ENCODE data around the gene PRKACB.
"Not testable (repeated sequence)": the region's sequence is repeated elsewhere in the genome, so short reads cannot be mapped to it uniquely, and the experiment has no call there.

PRKACB gene

DNA sequence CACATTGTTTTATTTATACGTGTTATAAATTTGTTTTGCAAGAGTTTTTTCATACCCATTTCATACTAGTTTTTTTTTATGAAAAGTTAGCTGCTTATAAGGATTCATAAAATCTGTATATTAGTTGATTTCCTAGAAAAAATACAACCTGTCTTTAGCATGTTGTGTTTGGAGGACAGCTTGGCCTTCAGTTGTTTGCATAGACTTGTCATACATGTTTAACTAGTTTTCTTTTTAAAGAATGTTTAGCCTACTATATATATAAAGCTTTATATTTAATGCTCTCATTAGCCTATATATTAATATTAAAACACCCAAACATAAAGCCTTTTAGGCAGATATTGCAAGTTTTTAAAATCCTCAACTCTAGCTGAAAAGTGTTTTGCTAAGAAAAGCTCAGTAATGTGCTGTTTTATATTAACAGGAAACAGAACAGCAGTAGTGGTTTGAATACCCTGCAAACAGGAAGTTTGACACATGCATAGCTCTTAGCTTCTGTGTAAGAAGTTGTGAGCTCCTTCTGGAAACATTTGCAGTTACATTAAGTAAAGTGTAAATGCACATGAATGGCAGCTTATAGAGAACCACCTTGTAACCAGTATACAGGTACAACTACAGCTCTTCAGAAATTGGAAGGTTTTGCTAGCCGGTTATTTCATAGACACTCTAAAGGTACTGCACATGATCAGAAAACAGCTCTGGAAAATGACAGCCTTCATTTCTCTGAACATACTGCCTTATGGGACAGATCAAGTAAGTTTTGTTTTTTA, at the start of gene PRKACB:
PRKACB (plus strand) TSS at position 476 of the 770 bp plus-strand sequence; CDS start at position 567, 91 bp downstream.
- peak in 1 of 2 experiments; percentile 28 for DNase-seq

DNA sequence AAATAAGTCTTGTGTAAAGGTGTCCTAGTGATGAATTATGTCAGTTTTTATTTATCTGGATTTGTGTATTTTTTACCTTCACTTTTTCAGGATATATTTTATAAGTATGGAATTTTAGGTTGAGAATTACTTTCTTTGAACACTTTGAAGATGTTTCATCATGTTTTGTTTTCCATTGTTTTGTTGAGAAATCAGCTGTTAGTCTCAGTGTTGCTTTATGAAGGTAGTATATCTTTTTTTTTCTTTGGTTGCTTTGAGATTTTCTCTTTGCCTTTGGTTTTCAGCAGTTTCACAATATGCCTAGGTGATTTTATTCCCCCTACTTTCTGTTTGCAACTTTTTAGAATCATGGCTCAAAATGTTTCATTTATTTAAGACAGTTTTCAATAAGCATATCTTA, 48.8 kb upstream of the PRKACB start:
- DNase-seq, result no peak

- DNase-seq, result no peak
Observed at GRCh38 chr1:84096176-84096575, 47.9 kb upstream of the PRKACB start.

- DNase-seq, result no peak
Observed at GRCh38 chr1:84101204-84101603, 42.9 kb upstream of the PRKACB start.

DNA sequence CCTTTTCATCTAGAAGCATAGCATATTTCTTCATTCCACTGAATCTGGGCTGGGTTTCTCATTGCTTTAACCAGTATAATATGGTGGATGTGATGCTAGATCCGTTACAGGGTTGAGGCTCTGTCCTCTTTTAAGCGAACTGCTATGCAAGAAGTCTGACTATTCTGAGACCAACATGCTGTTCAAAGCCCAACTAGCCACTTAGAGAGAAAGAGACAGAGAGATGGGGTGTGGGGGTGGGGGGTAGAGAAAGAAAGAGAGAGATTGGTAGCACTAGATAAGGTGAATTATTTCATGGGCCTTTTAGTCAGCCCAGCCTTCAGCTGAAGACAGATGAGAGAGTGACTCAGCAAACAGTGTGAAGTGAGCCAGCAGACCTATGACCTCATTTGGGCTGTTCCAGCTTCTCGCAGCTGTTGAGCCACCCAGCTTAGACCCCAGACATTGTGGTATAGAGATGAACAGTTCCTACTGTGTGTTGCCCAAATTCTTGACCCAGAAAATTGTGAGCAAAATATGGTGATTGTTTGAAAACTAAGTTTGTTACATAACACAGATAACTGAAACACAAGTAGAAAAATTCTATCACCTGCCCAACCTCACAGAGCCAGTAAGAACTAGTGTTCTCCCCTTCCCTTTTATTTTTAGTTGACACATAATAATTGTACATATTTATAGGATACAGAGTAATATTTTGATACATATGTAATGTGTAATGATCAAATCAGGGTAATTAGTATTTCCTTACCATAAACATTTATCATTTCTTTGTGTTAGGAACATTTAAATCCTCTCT, 40.7 kb upstream of the PRKACB start:
- DNase-seq, result peak in 1 of 2 experiments; percentile 18

DNA sequence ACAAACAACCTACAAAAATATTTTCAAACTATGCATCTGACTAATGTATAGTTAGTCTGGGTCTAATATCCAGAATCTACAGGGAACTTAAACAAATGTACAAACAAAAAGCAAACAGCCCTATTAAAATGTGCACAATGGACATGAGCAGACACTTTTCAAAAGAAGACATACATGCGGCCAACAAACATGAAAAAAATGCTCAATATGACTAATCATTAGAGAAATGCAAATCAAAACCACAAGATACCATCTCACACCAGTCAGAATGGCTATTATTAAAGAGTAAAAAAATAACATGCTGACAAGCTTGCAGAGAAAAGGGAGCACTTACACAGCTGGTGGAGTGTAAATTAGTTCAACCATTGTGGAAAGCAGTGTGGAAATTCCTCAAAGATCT, 36.5 kb upstream of the PRKACB start:
- not testable (repeated sequence) for DNase-seq

DNA sequence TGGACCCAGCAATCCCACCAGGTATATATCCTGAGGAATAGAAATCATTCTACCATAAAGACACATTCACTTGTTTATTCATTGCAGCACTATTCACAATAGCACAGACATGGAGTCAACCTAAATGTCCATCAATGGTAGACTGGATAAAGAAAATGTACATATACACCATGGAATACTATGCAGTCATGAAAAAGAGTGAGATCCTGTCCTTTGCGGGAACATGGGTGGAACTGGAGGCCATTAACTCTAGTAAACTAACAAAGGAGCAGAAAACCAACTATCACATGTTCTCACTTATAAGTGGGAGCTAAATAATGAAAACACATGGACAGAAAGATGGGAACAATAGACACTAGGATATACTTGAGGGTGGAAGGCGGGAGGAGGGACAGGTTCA, 36.1 kb upstream of the PRKACB start:
- no peak for DNase-seq

DNA sequence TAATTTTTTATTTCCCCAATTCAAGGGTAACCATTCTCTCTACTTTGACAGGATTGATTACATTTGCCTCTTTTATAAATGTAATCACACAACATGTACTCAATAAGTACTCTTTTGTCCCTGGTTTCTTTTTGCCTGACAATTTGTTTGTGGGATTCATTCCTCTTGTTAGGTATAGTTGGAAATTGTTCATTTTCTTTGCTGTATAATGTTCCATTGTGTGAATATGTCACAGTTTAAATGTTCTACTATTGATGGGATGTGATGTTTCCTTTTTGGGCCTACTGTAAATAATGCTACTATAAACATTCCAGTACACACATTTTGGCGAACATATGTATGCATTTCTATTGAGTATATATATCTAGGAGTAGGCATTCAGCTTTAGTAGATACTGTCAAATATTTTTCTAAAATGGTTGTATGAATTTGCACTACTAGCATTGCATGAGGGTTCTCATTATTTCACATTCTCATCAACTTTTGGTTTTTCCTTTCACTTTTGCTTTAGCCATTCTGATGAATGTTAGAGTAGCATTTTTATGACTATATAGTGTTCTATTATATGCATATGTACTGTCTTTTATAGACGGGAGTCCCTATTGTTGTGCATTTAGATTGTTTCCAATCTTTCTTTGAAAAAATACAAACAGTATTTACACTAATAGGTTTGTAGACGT, 35.0 kb upstream of the PRKACB start:
- no peak for DNase-seq

GRCh38 chr1:84110629-84111028, 33.4 kb upstream of the PRKACB start:
- DNase-seq, result no peak

- DNase-seq, result no peak
Observed at GRCh38 chr1:84116558-84116957, 27.5 kb upstream of the PRKACB start.

DNA sequence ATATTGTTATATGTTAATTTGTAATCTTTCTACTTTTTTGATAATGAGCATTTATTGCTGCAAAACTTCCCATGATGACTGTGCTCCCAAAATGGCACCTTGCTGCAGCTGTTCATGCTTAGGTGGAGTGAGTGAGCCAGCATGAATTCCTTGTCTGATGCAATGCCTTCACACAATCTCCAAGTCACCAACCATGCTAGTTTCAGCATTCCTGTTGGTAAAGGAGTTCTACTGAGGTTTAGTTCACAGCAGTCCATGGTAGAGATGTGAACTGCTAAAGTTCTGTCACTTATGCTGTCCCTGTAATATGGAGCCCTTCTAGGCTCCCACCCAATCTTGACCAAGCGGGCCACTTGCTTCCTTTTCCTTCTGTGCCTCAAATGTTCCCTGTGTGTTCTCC, 26.2 kb upstream of the PRKACB start:
- no peak for DNase-seq

- no peak for DNase-seq
Observed at GRCh38 chr1:84121360-84121759, 22.7 kb upstream of the PRKACB start.

- DNase-seq, result peak; percentile 35 to 71
Observed at GRCh38 chr1:84122780-84123382, 21.2 kb upstream of the PRKACB start.

DNA sequence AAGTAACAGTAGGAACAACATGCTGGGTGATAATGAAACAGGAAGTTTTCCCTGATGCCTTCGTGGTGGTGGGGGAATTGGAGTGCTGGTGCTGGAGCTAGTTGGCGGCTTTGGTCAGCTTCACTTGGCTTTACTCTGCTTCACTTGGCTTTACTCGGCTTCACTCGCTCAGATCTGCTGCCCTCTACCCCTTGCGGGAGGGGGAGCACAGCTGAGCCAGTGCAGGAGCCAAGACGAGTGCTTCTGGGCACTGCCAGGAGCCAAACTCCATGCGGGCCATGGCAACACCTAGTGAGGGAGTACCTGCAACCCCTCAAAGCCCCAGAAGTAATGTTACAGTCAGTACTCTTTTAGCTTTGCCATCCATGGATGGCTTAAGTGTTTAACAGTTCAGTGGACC, 10.6 kb upstream of the PRKACB start:
- DNase-seq, result no peak

GRCh38 chr1:84135341-84135740, 8.7 kb upstream of the PRKACB start:
- DNase-seq, result no peak

- peak in 1 of 2 experiments; percentile 18 for DNase-seq
Observed at GRCh38 chr1:84141182-84142003, 2.7 kb upstream of the PRKACB start.

DNA sequence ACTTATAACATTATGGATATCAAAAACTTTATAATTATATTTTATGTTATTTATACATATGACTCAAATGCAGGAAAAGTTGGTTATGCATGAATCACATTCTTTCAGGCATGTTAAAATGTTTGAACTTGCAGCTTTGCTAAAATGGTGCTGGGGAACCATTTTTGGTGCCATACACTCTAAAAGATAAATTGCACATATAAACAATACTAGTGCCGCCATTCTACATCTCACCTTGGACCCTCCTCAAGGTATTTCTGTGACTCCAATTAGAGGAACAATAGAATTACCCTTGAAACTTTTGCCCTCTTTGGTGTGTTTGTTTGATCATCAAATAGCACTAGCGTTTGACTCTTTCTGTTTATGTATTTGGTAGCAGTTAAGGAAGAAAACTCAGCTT, 997 bp downstream of the PRKACB start:
- DNase-seq, result no peak

GRCh38 chr1:84146411-84147032, 2.5 kb downstream of the PRKACB start:
- no peak for DNase-seq

- no peak for DNase-seq
Observed at GRCh38 chr1:84148758-84149157, 4.7 kb downstream of the PRKACB start.

DNA sequence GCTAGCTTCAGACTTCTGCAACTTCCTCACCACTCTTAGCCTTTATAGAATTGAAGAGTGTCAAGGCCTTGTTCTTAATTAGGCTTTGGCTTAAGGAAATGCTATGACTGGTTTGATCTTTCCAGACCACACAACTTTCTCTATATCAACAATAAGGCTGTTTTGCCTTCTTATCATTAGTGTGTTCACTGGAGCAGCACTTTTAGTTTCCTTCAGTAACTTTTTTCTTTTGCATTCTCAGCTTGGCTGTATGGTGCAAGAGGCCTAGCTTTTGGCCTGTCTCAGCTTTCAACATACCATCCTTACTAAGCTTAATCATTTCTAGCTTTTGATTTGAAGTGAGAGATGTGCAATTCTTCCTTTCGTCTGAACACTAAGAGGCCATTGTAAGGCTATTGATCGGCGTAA, 8.6 kb downstream of the PRKACB start:
- DNase-seq, result no peak

DNA sequence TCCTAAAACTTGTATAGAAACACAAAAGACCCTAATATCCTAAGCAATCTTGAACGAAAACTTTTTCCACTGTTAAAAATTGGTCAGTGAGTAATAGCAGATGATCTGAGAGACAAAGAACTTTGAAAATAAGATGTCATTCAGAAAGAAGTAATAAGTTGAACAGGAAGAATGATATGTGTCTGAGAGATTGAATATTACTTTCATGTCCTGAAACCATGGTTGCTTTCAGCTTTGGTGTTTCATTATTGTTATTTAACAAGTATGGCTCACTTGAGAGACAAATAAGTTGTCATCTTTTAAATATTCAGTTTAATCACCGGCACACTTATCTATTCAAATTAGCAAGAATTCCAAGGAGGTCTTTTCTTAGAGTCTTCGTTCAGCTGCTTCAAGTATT, 11.4 kb downstream of the PRKACB start:
- no peak for DNase-seq

DNA sequence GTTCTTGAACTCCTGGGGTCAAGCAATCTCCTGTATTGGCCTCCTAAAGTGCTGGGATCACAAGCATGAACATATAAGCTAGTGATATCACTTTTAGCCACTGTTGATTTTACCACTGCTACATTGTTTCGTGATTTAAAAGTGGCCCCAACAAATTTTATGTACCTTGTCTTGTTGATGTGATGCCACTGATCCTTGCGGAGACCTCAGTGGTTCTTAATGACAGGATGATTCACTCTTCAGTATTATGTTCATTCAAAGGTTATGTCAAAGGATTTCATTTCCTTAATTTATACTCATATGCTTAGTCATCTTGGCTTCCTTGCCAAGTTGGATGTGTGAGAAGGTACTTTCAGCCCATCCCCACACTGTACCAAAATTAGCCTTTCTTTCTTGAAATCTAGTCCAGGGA, 12.1 kb downstream of the PRKACB start:
- no peak for DNase-seq
